Nephron (organoid): ENCODE data around the gene EHBP1.

ENCODE experiments used
- H3K27ac Mint-ChIP-seq, 3 experiments: 2 replicates each; pipeline ENCODE4 v1.8.0; 2020; ENCODE audit warnings: mixed read lengths in 3 of 3, mild to moderate bottlenecking in 2 of 3, moderate library complexity in 1 of 3
- H3K27me3 Mint-ChIP-seq: 2 replicates; pipeline ENCODE4 v1.8.0; 2021; ENCODE audit warnings: low read depth, mild to moderate bottlenecking, moderate library complexity, mixed read lengths
- H3K36me3 Mint-ChIP-seq: 2 replicates; pipeline ENCODE4 v1.8.0; 2020; ENCODE audit warnings: low read depth, mixed read lengths
- H3K4me1 Mint-ChIP-seq: 2 replicates; pipeline ENCODE4 v1.8.0; 2020; ENCODE audit warnings: mixed read lengths
- H3K4me3 Mint-ChIP-seq, 3 experiments: 2 replicates each; pipeline ENCODE4 v1.8.0; 2020; ENCODE audit warnings: mild to moderate bottlenecking in 3 of 3, mixed read lengths in 3 of 3, moderate library complexity in 2 of 3
- H3K9me3 Mint-ChIP-seq: 2 replicates; pipeline ENCODE4 v1.8.0; 2020; ENCODE audit warnings: mixed read lengths
- CTCF ChIP-seq, 3 experiments: fragments of 200-600 bp; sonication (generic); IDR thresholded peaks; one replicate each; pipeline ENCODE4 v1.5.0; 2021; ENCODE audit warnings: antibody characterized with exemption in 3 of 3; ENCODE audit not compliant: unreplicated experiment in 3 of 3

The EHBP1 gene

GRCh38 chr2:62812921-62813825 is 107.7 kb downstream of the EHBP1 start:
- H3K9me3 Mint-ChIP-seq, result peaks cover 7% of the 10 kb centered on the region
- H3K4me3 Mint-ChIP-seq, result no peak overlapping the region
- no peaks in the 10 kb centered on the region for H3K27me3 Mint-ChIP-seq
- H3K36me3 Mint-ChIP-seq, result peaks cover 10% of the 10 kb centered on the region
- H3K27ac Mint-ChIP-seq, result peak overlapping the region in 1 of 3 experiments; percentile 9
- TF ChIP-seq CTCF (IDR thresholded peaks at IDR 0.05; ENCODE audit: unreplicated experiment in 3 of 3), result no peak
- H3K4me1 Mint-ChIP-seq, result peaks cover 5% of the 10 kb centered on the region

- no peak for TF ChIP-seq CTCF (IDR thresholded peaks at IDR 0.05; ENCODE audit: unreplicated experiment in 3 of 3)
- H3K36me3 Mint-ChIP-seq, result peaks cover 3% of the 10 kb centered on the region
- H3K4me3 Mint-ChIP-seq, result no peak overlapping the region
- H3K9me3 Mint-ChIP-seq, result no peaks in the 10 kb centered on the region
- H3K27ac Mint-ChIP-seq, result peak overlapping the region in 1 of 3 experiments; percentile 9
- peaks cover 5% of the 10 kb centered on the region for H3K4me1 Mint-ChIP-seq
- H3K27me3 Mint-ChIP-seq, result no peaks in the 10 kb centered on the region
These were observed 108.6 kb downstream of the EHBP1 start for GRCh38 chr2:62814123-62814522.

- no peaks in the 10 kb centered on the region for H3K27me3 Mint-ChIP-seq
These were observed 111.8 kb downstream of the EHBP1 start for GRCh38 chr2:62817348-62817747.

GRCh38 chr2:62817995-62818713 is 112.6 kb downstream of the EHBP1 start:
- peaks cover 9% of the 10 kb centered on the region for H3K4me1 Mint-ChIP-seq
- no peaks in the 10 kb centered on the region for H3K27me3 Mint-ChIP-seq
- no peak overlapping the region for H3K27ac Mint-ChIP-seq
- no peak overlapping the region for H3K4me3 Mint-ChIP-seq
- H3K36me3 Mint-ChIP-seq, result no peaks in the 10 kb centered on the region
- no peaks in the 10 kb centered on the region for H3K9me3 Mint-ChIP-seq
- TF ChIP-seq CTCF (IDR thresholded peaks at IDR 0.05; ENCODE audit: unreplicated experiment in 3 of 3), result no peak

More at GRCh38 chr2:62817348-62817747, 111.8 kb downstream of the EHBP1 start:
- Mint-ChIP-seq H3K4me3 (no peak overlapping the region), H3K4me1 (peaks cover 5% of the 10 kb centered on the region), H3K9me3 (no peaks in the 10 kb centered on the region), H3K36me3 (no peaks in the 10 kb centered on the region), H3K27ac (no peak overlapping the region)
- TF ChIP-seq CTCF (IDR thresholded peaks at IDR 0.05; ENCODE audit: unreplicated experiment in 3 of 3), result no peak

- Mint-ChIP-seq H3K27me3 (no peaks in the 10 kb centered on the region), H3K27ac (no peak overlapping the region), H3K36me3 (peaks cover 14% of the 10 kb centered on the region), H3K4me1 (peaks cover 35% of the 10 kb centered on the region), H3K9me3 (peaks cover 3% of the 10 kb centered on the region), H3K4me3 (no peak overlapping the region)
- no peak for TF ChIP-seq CTCF (IDR thresholded peaks at IDR 0.05; ENCODE audit: unreplicated experiment in 3 of 3)
These were observed 117.0 kb downstream of the EHBP1 start for GRCh38 chr2:62822549-62822948.
